Liver (tissue), 9 donors: ENCODE data around the gene SLC25A42. TPM values are rescaled to one million over a fixed set of nuclear protein-coding genes. Genes with fewer than 3 reads are reported as not detected.

ENCODE experiments used
- DNase-seq: peaks from one replicate; pipeline ENCODE4 v3.0.0-alpha.2; 2017; ENCODE audit warnings: low spot score
- H3K27ac ChIP-seq, 2 donors: one replicate each; pipeline ENCODE4 v1.7.0; 2013; ENCODE audit warnings: inconsistent platforms in 2 of 2, low read length in 2 of 2, control low read depth in 1 of 2, low read depth in 1 of 2, mild to moderate bottlenecking in 1 of 2
- H3K27me3 ChIP-seq, 4 donors: one replicate each; pipeline versions ENCODE4 v1.6.1 to v1.7.0; 2013; ENCODE audit warnings: low read length in 3 of 4, inconsistent platforms in 1 of 4, mild to moderate bottlenecking in 1 of 4, moderate library complexity in 1 of 4; ENCODE audit not compliant: control insufficient read depth in 4 of 4, insufficient read depth in 4 of 4
- H3K36me3 ChIP-seq, 4 donors: one replicate each; pipeline versions ENCODE4 v1.6.1 to v1.7.0; 2013; ENCODE audit warnings: low read length in 3 of 4, mild to moderate bottlenecking in 3 of 4, low read depth in 1 of 4, moderate library complexity in 1 of 4; ENCODE audit not compliant: control insufficient read depth in 4 of 4, insufficient read depth in 3 of 4
- H3K4me1 ChIP-seq, 4 donors: one replicate each; pipeline versions ENCODE4 v1.6.1 to v1.7.0; 2013; ENCODE audit warnings: low read length in 3 of 4, mild to moderate bottlenecking in 3 of 4, moderate library complexity in 1 of 4; ENCODE audit not compliant: control insufficient read depth in 4 of 4, insufficient read depth in 4 of 4
- H3K4me3 ChIP-seq, 3 donors: one replicate each; pipeline versions ENCODE4 v1.6.1 to v1.7.0; 2013; ENCODE audit warnings: low read length in 3 of 3, control low read depth in 1 of 3, low read depth in 1 of 3, mild to moderate bottlenecking in 1 of 3
- H3K9ac ChIP-seq, 2 donors: one replicate each; pipeline ENCODE4 v1.7.0; 2013; ENCODE audit warnings: low read length in 2 of 2, mild to moderate bottlenecking in 2 of 2, moderate library complexity in 2 of 2, control low read depth in 1 of 2, low read depth in 1 of 2
- H3K9me3 ChIP-seq, 4 donors: one replicate each; pipeline versions ENCODE4 v1.6.1 to v1.7.0; 2013; ENCODE audit warnings: low read length in 3 of 4; ENCODE audit not compliant: control insufficient read depth in 4 of 4
- EGR1 ChIP-seq, 2 donors: IDR thresholded peaks; 2 replicates each; pipeline ENCODE4 v1.6.1; 2016 to 2018; ENCODE audit warnings: antibody characterized with exemption in 2 of 2, low read depth in 2 of 2
- FOXA1 ChIP-seq: IDR thresholded peaks from 2 replicates; pipeline ENCODE4 v1.6.1; 2016; ENCODE audit warnings: antibody characterized with exemption
- FOXA2 ChIP-seq: IDR thresholded peaks from 2 replicates; pipeline ENCODE4 v1.6.1; 2016; ENCODE audit warnings: antibody characterized with exemption
- HNF4A ChIP-seq, 2 donors: conservative IDR thresholded peaks; 2 replicates each; pipeline ENCODE4 v1.6.1; 2016; ENCODE audit warnings: antibody characterized with exemption in 2 of 2, mild to moderate bottlenecking in 2 of 2
- HNF4G ChIP-seq: IDR thresholded peaks from 2 replicates; pipeline ENCODE4 v1.6.1; 2016; ENCODE audit warnings: antibody characterized with exemption
- MAX ChIP-seq: IDR thresholded peaks from 2 replicates; pipeline ENCODE4 v1.6.1; 2016; ENCODE audit warnings: antibody characterized with exemption
- NR2F2 ChIP-seq: IDR thresholded peaks from 2 replicates; pipeline ENCODE4 v1.6.1; 2016; ENCODE audit warnings: antibody characterized with exemption
- RAD21 ChIP-seq, 2 donors: IDR thresholded peaks; 2 replicates each; pipeline ENCODE4 v1.6.1; 2016; ENCODE audit warnings: antibody characterized with exemption in 2 of 2, mild to moderate bottlenecking in 2 of 2
- SP1 ChIP-seq: IDR thresholded peaks from 2 replicates; pipeline ENCODE4 v1.6.1; 2018; ENCODE audit warnings: antibody characterized with exemption, mild to moderate bottlenecking
- TAF1 ChIP-seq: conservative IDR thresholded peaks from 2 replicates; pipeline ENCODE4 v1.6.1; 2016; ENCODE audit warnings: antibody characterized with exemption, mild to moderate bottlenecking
- YY1 ChIP-seq: IDR thresholded peaks from 2 replicates; pipeline ENCODE4 v1.6.1; 2016; ENCODE audit warnings: antibody characterized with exemption, mild to moderate bottlenecking
- WGBS: extraction: QIAGEN DNeasy Blood & Tissue Kit; methylation state at CpG from one replicate; pipeline ENCODE4 v1.1.7; 2013; 5-methylcytosine and 5-hydroxymethylcytosine counted together
- polyA plus RNA-seq, 2 donors: library from polyadenylated mRNA; stranded (reverse) in 1 of 2; unstranded in 1 of 2; fragments of 200-250 nt in 1 of 2; fragments of >200 nt in 1 of 2; fragmentation: Nextera tagmentation in 1 of 2; extraction: Ambion mirVana in 1 of 2; gene quantifications; one replicate each; pipeline versions ENCODE4 v1.2.1 to v1.2.3, GENCODE V29; 2013 to 2015
- total RNA-seq, 2 donors: library from RNA; depleted of rRNA; stranded (reverse); fragments of >200 nt; gene quantifications; one replicate each; pipeline ENCODE4 v1.2.3, GENCODE V29; 2014
- TF ChIP-seq, protein P1 (sequence below): IDR thresholded peaks from 2 replicates; pipeline ENCODE4 v1.6.1; 2016; ENCODE audit warnings: antibody characterized with exemption
- TF ChIP-seq, protein P2 (sequence below): IDR thresholded peaks from 2 replicates; pipeline ENCODE4 v1.6.1; 2016; ENCODE audit warnings: antibody characterized with exemption, mild to moderate bottlenecking
- TF ChIP-seq, protein P3 (sequence below): fragments of 150-350 bp; IDR thresholded peaks from 2 replicates; pipeline ENCODE4 v1.5.1; 2017; ENCODE audit warnings: improper control_type of control experiment, low read depth, low read length; ENCODE audit not compliant: missing input control
- TF ChIP-seq, protein P4 (sequence below): IDR thresholded peaks from 2 replicates; pipeline ENCODE4 v1.6.1; 2016; ENCODE audit warnings: antibody characterized with exemption
- donor health status: healthy.
- donor health status: healthy.
- donor health status: healthy.
- donor health status: healthy.
- donor health status: healthy.

SLC25A42 gene
- total and polyA plus RNA-seq, 4 donors, result 24.7 to 89.6 (median 60.2) TPM

DNA sequence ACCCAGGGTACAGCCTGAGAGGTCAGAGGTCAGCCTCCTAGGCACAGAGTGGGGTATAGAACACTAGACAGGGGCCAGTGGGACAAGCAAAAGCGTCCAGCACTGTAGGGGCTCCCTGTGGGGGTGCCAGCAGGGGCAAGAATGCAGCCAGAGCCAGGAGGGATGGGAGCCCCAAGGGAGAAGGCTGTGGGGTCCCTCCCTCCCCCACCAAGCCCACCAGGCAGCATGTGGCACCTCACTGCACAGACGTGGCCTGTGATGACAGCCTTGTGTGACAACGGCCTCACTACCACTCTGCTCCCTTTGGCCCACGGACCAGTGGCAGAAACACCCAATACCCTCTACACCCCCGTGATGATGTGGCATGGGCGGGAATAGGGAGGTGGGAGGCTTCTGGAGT lies 20.3 kb upstream of the SLC25A42 start:
- peaks cover 0 to 8% (median 4%) of the 10 kb centered on the region in 4 donors for H3K36me3 ChIP-seq
- H3K9ac ChIP-seq, result no peak overlapping the region
- H3K9me3 ChIP-seq, result no peaks in the 10 kb centered on the region
- 93% methylated on average over 6 of the region's 6 CpGs for WGBS
- no peaks in the 10 kb centered on the region for H3K27me3 ChIP-seq
- TF ChIP-seq FOXA2 (no peak), TAF1 (no peak), YY1 (no peak)
- no peak for DNase-seq
- H3K27ac ChIP-seq, result no peak overlapping the region
- H3K4me3 ChIP-seq, result no peak overlapping the region
- peaks cover 0 to 26% (median 9%) of the 10 kb centered on the region in 4 donors for H3K4me1 ChIP-seq

DNA sequence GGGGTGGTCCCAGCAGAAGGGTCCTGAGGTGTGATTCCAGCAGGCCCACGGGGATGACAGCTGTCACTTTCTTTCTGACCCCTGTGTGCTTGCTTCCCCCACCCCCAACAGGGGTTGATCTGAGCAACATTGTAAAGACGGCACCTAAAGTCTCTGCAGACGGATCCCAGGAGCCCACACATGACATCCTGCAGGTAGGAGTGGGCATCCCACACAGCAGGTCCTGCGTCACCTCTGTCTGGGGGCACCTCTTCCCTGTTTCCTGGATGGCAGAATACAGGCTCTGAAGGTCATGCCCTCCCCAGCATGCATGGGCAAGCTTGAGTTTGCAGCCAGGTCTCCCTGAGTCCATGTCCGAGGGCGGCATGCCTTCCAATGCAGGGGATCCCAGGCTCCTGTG lies 19.9 kb upstream of the SLC25A42 start:
- Histone ChIP-seq H3K27me3 (no peaks in the 10 kb centered on the region), H3K36me3 (peaks cover 0 to 8% (median 4%) of the 10 kb centered on the region in 4 donors), H3K9me3 (no peaks in the 10 kb centered on the region), H3K27ac (no peak overlapping the region), H3K9ac (no peak overlapping the region), H3K4me1 (peaks cover 0 to 26% (median 9%) of the 10 kb centered on the region in 4 donors), H3K4me3 (no peak overlapping the region)
- DNase-seq, result no peak
- no peak for TF ChIP-seq TAF1
- TF ChIP-seq, protein P1, sequence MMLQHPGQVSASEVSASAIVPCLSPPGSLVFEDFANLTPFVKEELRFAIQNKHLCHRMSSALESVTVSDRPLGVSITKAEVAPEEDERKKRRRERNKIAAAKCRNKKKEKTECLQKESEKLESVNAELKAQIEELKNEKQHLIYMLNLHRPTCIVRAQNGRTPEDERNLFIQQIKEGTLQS, result no peak
- TF ChIP-seq, protein P2, sequence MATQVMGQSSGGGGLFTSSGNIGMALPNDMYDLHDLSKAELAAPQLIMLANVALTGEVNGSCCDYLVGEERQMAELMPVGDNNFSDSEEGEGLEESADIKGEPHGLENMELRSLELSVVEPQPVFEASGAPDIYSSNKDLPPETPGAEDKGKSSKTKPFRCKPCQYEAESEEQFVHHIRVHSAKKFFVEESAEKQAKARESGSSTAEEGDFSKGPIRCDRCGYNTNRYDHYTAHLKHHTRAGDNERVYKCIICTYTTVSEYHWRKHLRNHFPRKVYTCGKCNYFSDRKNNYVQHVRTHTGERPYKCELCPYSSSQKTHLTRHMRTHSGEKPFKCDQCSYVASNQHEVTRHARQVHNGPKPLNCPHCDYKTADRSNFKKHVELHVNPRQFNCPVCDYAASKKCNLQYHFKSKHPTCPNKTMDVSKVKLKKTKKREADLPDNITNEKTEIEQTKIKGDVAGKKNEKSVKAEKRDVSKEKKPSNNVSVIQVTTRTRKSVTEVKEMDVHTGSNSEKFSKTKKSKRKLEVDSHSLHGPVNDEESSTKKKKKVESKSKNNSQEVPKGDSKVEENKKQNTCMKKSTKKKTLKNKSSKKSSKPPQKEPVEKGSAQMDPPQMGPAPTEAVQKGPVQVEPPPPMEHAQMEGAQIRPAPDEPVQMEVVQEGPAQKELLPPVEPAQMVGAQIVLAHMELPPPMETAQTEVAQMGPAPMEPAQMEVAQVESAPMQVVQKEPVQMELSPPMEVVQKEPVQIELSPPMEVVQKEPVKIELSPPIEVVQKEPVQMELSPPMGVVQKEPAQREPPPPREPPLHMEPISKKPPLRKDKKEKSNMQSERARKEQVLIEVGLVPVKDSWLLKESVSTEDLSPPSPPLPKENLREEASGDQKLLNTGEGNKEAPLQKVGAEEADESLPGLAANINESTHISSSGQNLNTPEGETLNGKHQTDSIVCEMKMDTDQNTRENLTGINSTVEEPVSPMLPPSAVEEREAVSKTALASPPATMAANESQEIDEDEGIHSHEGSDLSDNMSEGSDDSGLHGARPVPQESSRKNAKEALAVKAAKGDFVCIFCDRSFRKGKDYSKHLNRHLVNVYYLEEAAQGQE, result no peak
- no peak for TF ChIP-seq EGR1 (IDR thresholded peaks at IDR 0.05; ENCODE audit: low read depth in 2 of 2)
- TF ChIP-seq, protein P3, sequence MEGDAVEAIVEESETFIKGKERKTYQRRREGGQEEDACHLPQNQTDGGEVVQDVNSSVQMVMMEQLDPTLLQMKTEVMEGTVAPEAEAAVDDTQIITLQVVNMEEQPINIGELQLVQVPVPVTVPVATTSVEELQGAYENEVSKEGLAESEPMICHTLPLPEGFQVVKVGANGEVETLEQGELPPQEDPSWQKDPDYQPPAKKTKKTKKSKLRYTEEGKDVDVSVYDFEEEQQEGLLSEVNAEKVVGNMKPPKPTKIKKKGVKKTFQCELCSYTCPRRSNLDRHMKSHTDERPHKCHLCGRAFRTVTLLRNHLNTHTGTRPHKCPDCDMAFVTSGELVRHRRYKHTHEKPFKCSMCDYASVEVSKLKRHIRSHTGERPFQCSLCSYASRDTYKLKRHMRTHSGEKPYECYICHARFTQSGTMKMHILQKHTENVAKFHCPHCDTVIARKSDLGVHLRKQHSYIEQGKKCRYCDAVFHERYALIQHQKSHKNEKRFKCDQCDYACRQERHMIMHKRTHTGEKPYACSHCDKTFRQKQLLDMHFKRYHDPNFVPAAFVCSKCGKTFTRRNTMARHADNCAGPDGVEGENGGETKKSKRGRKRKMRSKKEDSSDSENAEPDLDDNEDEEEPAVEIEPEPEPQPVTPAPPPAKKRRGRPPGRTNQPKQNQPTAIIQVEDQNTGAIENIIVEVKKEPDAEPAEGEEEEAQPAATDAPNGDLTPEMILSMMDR, result no peak
- no peak for TF ChIP-seq RAD21 (IDR thresholded peaks at IDR 0.05)
- no peak for TF ChIP-seq FOXA1
- TF ChIP-seq SP1, result no peak
- TF ChIP-seq NR2F2, result no peak
- no peak for TF ChIP-seq FOXA2
- TF ChIP-seq HNF4A (conservative IDR thresholded peaks at IDR 0.05), result no peak
- TF ChIP-seq, protein P4, sequence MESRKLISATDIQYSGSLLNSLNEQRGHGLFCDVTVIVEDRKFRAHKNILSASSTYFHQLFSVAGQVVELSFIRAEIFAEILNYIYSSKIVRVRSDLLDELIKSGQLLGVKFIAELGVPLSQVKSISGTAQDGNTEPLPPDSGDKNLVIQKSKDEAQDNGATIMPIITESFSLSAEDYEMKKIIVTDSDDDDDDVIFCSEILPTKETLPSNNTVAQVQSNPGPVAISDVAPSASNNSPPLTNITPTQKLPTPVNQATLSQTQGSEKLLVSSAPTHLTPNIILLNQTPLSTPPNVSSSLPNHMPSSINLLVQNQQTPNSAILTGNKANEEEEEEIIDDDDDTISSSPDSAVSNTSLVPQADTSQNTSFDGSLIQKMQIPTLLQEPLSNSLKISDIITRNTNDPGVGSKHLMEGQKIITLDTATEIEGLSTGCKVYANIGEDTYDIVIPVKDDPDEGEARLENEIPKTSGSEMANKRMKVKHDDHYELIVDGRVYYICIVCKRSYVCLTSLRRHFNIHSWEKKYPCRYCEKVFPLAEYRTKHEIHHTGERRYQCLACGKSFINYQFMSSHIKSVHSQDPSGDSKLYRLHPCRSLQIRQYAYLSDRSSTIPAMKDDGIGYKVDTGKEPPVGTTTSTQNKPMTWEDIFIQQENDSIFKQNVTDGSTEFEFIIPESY, result no peak
- no peak for TF ChIP-seq HNF4G
- TF ChIP-seq MAX, result no peak
- no peak for TF ChIP-seq YY1
- WGBS, result 94% methylated on average over 6 of the region's 6 CpGs
